ENCODE measurements around the gene FLNB. TPM values are rescaled to one million over a fixed set of nuclear protein-coding genes. Genes with fewer than 3 reads are reported as not detected.

Gene FLNB
- total and polyA plus RNA-seq, 2 of the 13 experiments (the other 11 are each of a cell fraction or from before 2014, with no cell fraction given) = 106 to 130 TPM

GRCh38 chr3:58188921-58189451, 180.8 kb downstream of the FLNB start (continued):
- no peak for TF ChIP-seq ZNF101 (CRISPR knock-in tag; IDR thresholded peaks at IDR 0.05; ENCODE audit: borderline replicate concordance, low read depth)
- no peak for TF ChIP-seq RBFOX2 (IDR thresholded peaks at IDR 0.05; ENCODE audit: low read depth, low read length)
- peak; percentile 90 for TF ChIP-seq NCOA2 (CRISPR knock-in tag; IDR thresholded peaks at IDR 0.05)
- no peak for TF ChIP-seq REXO4 (CRISPR knock-in tag; IDR thresholded peaks at IDR 0.05; ENCODE audit: borderline replicate concordance)
- TF ChIP-seq SOX6 (IDR thresholded peaks at IDR 0.05) = no peak
- TF ChIP-seq SOX6 (CRISPR knock-in tag; IDR thresholded peaks at IDR 0.05) = peak; percentile 87
- TF ChIP-seq U2AF1 (optimal IDR thresholded peaks at IDR 0.05; ENCODE audit: low read depth, low read length) = no peak
- TF ChIP-seq HOXD1 (CRISPR knock-in tag; IDR thresholded peaks at IDR 0.05) = no peak
- TF ChIP-seq JARID2 (CRISPR knock-in tag; IDR thresholded peaks at IDR 0.05; ENCODE audit: insufficient replicate concordance) = no peak
- TF ChIP-seq SMAD3 (CRISPR knock-in tag; IDR thresholded peaks at IDR 0.05) = no peak
- TF ChIP-seq ZNF589 (CRISPR knock-in tag; conservative IDR thresholded peaks at IDR 0.05) = no peak
- no peak for TF ChIP-seq AFF4 (CRISPR knock-in tag; IDR thresholded peaks at IDR 0.05)
- TF ChIP-seq MXD1 (CRISPR knock-in tag; IDR thresholded peaks at IDR 0.05) = no peak
- TF ChIP-seq BCL6 (CRISPR knock-in tag; IDR thresholded peaks at IDR 0.05) = peak; percentile 90
- no peak; the same call in 1 of the 2 replicates for TF ChIP-seq RERE (CRISPR knock-in tag; IDR thresholded peaks at IDR 0.05; ENCODE audit: low read depth)
- TF ChIP-seq GTF2F1 (IDR thresholded peaks at IDR 0.05; ENCODE audit: low read length) = no peak
- TF ChIP-seq KLF12 (CRISPR knock-in tag; IDR thresholded peaks at IDR 0.05; ENCODE audit: borderline replicate concordance) = no peak
- TF ChIP-seq RXRA (CRISPR knock-in tag; IDR thresholded peaks at IDR 0.05) = peak; percentile 91; the same call in 1 of the 2 replicates
- TF ChIP-seq ZNF543 (CRISPR knock-in tag; IDR thresholded peaks at IDR 0.05) = no peak
- no peak for TF ChIP-seq MTA3 (CRISPR knock-in tag; IDR thresholded peaks at IDR 0.05)
- TF ChIP-seq ZNF557 (CRISPR knock-in tag; IDR thresholded peaks at IDR 0.05) = no peak
